Measurements from ENCODE around the gene POLR2A.

POLR2A gene

GRCh38 chr17:7484067-7484918 is at the start of gene POLR2A (continued):
- peak; percentile 97 for TF ChIP-seq ZFP37 (tag by site-specific recombination; IDR thresholded peaks at IDR 0.05)
- peak; percentile 43 for TF ChIP-seq ZNF24 (tag by site-specific recombination; IDR thresholded peaks at IDR 0.05)
- TF ChIP-seq KLF1 (tag by site-specific recombination; IDR thresholded peaks at IDR 0.05): peak; percentile 84
- no peak for TF ChIP-seq ZFP3 (tag by site-specific recombination; IDR thresholded peaks at IDR 0.05; ENCODE audit: low read depth)
- peak; percentile 78; the same call in 1 of the 2 replicates for TF ChIP-seq ZBTB21 (tag by site-specific recombination; IDR thresholded peaks at IDR 0.05)
- peak; percentile 52; the same call in 1 of the 2 replicates for TF ChIP-seq ZNF792 (tag by site-specific recombination; IDR thresholded peaks at IDR 0.05)
- peak; percentile 58; the same call in 1 of the 2 replicates for TF ChIP-seq BCL6B (tag by site-specific recombination; IDR thresholded peaks at IDR 0.05)
- peak; percentile 89 for TF ChIP-seq KLF10 (tag by site-specific recombination; IDR thresholded peaks at IDR 0.05)
- TF ChIP-seq ZNF239 (tag by site-specific recombination; IDR thresholded peaks at IDR 0.05): peak; percentile 84
- TF ChIP-seq ZNF76 (tag by site-specific recombination; IDR thresholded peaks at IDR 0.05; ENCODE audit: borderline replicate concordance, low read depth): peak; percentile 94
- TF ChIP-seq ZNF561 (tag by site-specific recombination; IDR thresholded peaks at IDR 0.05; ENCODE audit: borderline replicate concordance): 0 out of 2 replicates have a peak, but pooled peaks have one; percentile 45
- peak; percentile 80 for TF ChIP-seq GLIS1 (tag by site-specific recombination; IDR thresholded peaks at IDR 0.05)
- peak; percentile 100 for TF ChIP-seq ZNF366 (tag by site-specific recombination; conservative IDR thresholded peaks at IDR 0.05)
- TF ChIP-seq, protein P1, sequence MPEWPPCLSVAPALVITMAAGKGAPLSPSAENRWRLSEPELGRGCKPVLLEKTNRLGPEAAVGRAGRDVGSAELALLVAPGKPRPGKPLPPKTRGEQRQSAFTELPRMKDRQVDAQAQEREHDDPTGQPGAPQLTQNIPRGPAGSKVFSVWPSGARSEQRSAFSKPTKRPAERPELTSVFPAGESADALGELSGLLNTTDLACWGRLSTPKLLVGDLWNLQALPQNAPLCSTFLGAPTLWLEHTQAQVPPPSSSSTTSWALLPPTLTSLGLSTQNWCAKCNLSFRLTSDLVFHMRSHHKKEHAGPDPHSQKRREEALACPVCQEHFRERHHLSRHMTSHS (tag by site-specific recombination; IDR thresholded peaks at IDR 0.05): 0 out of 2 replicates have a peak, but pooled peaks have one; percentile 40
- peak; percentile 87; the same call in 1 of the 2 replicates for TF ChIP-seq PRDM2 (tag by site-specific recombination; IDR thresholded peaks at IDR 0.05; ENCODE audit: borderline replicate concordance)
- no peak for TF ChIP-seq ZNF560 (tag by site-specific recombination; IDR thresholded peaks at IDR 0.05; ENCODE audit: borderline replicate concordance)
- TF ChIP-seq ZNF670 (tag by site-specific recombination; IDR thresholded peaks at IDR 0.05; ENCODE audit: low read depth): no peak
- peak; percentile 95 for TF ChIP-seq ZNF639 (tag by site-specific recombination; IDR thresholded peaks at IDR 0.05)
- TF ChIP-seq ZNF112 (tag by site-specific recombination; IDR thresholded peaks at IDR 0.05): no peak
- TF ChIP-seq ZNF626 (tag by site-specific recombination; IDR thresholded peaks at IDR 0.05): no peak
- peak; percentile 94 for TF ChIP-seq SP3 (tag by site-specific recombination; IDR thresholded peaks at IDR 0.05)
- no peak for TF ChIP-seq ZNF248 (tag by site-specific recombination; IDR thresholded peaks at IDR 0.05)
- peak; percentile 60; the same call in 1 of the 2 replicates for TF ChIP-seq ZNF777 (tag by site-specific recombination; IDR thresholded peaks at IDR 0.05; ENCODE audit: borderline replicate concordance)
- TF ChIP-seq, protein P2, sequence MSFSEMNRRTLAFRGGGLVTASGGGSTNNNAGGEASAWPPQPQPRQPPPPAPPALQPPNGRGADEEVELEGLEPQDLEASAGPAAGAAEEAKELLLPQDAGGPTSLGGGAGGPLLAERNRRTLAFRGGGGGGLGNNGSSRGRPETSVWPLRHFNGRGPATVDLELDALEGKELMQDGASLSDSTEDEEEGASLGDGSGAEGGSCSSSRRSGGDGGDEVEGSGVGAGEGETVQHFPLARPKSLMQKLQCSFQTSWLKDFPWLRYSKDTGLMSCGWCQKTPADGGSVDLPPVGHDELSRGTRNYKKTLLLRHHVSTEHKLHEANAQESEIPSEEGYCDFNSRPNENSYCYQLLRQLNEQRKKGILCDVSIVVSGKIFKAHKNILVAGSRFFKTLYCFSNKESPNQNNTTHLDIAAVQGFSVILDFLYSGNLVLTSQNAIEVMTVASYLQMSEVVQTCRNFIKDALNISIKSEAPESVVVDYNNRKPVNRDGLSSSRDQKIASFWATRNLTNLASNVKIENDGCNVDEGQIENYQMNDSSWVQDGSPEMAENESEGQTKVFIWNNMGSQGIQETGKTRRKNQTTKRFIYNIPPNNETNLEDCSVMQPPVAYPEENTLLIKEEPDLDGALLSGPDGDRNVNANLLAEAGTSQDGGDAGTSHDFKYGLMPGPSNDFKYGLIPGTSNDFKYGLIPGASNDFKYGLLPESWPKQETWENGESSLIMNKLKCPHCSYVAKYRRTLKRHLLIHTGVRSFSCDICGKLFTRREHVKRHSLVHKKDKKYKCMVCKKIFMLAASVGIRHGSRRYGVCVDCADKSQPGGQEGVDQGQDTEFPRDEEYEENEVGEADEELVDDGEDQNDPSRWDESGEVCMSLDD (tag by site-specific recombination; IDR thresholded peaks at IDR 0.05): peak; percentile 85
- TF ChIP-seq, protein P3, sequence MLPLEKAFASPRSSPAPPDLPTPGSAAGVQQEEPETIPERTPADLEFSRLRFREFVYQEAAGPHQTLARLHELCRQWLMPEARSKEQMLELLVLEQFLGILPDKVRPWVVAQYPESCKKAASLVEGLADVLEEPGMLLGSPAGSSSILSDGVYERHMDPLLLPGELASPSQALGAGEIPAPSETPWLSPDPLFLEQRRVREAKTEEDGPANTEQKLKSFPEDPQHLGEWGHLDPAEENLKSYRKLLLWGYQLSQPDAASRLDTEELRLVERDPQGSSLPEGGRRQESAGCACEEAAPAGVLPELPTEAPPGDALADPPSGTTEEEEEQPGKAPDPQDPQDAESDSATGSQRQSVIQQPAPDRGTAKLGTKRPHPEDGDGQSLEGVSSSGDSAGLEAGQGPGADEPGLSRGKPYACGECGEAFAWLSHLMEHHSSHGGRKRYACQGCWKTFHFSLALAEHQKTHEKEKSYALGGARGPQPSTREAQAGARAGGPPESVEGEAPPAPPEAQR (tag by site-specific recombination; IDR thresholded peaks at IDR 0.05): peak; percentile 48; the same call in 1 of the 2 replicates

Data from HEK293 (cell line).